Measurements from ENCODE around the gene WBP1L.

The WBP1L gene

GRCh38 chr10:102714621-102715455 lies 28.9 kb upstream of the WBP1L start, which contains the start of gene SFXN2 (continued):
- TF ChIP-seq ZBTB49 (tag by site-specific recombination; IDR thresholded peaks at IDR 0.05; ENCODE audit: low read depth), result no peak
- TF ChIP-seq ZNF704 (tag by site-specific recombination; IDR thresholded peaks at IDR 0.05), result no peak
- TF ChIP-seq ZBTB48 (tag by site-specific recombination; IDR thresholded peaks at IDR 0.05), result peak; percentile 90
- TF ChIP-seq OVOL3 (tag by site-specific recombination; IDR thresholded peaks at IDR 0.05), result peak; percentile 70; the same call in 1 of the 2 replicates
- 0 out of 2 replicates have a peak, but pooled peaks have one; percentile 38 for TF ChIP-seq ZBTB1 (tag by site-specific recombination; IDR thresholded peaks at IDR 0.05)
- TF ChIP-seq ZNF501 (tag by site-specific recombination; IDR thresholded peaks at IDR 0.05), result peak; percentile 90
- TF ChIP-seq ZNF530 (tag by site-specific recombination; IDR thresholded peaks at IDR 0.05; ENCODE audit: low read depth), result no peak
- TF ChIP-seq ZNF146 (tag by site-specific recombination; IDR thresholded peaks at IDR 0.05), result no peak
- TF ChIP-seq ZNF350 (tag by site-specific recombination; IDR thresholded peaks at IDR 0.05), result no peak
- TF ChIP-seq PRDM2 (tag by site-specific recombination; IDR thresholded peaks at IDR 0.05; ENCODE audit: borderline replicate concordance), result no peak
- no peak for TF ChIP-seq ZNF701 (tag by site-specific recombination; IDR thresholded peaks at IDR 0.05)
- TF ChIP-seq PATZ1 (tag by site-specific recombination; IDR thresholded peaks at IDR 0.05), result peak; percentile 66
- TF ChIP-seq PRDM6 (tag by site-specific recombination; IDR thresholded peaks at IDR 0.05), result no peak
- TF ChIP-seq ZNF544 (tag by site-specific recombination; IDR thresholded peaks at IDR 0.05), result no peak
- TF ChIP-seq ELK4 (IDR thresholded peaks at IDR 0.05; ENCODE audit: borderline replicate concordance, low read depth, low read length), result no peak
- no peak for TF ChIP-seq ZNF596 (tag by site-specific recombination; IDR thresholded peaks at IDR 0.05)
- peak; percentile 71 for TF ChIP-seq ZNF335 (tag by site-specific recombination; conservative IDR thresholded peaks at IDR 0.05)
- peak; percentile 69; the same call in 1 of the 2 replicates for TF ChIP-seq ZNF2 (tag by site-specific recombination; IDR thresholded peaks at IDR 0.05)
- TF ChIP-seq ZBTB21 (tag by site-specific recombination; IDR thresholded peaks at IDR 0.05), result 0 out of 2 replicates have a peak, but pooled peaks have one; percentile 33
- no peak for TF ChIP-seq ZNF623 (tag by site-specific recombination; IDR thresholded peaks at IDR 0.05)
- TF ChIP-seq ZNF404 (tag by site-specific recombination; IDR thresholded peaks at IDR 0.05), result no peak
- no peak for TF ChIP-seq ZNF645 (tag by site-specific recombination; IDR thresholded peaks at IDR 0.05)
- TF ChIP-seq ZNF792 (tag by site-specific recombination; IDR thresholded peaks at IDR 0.05), result no peak; the same call in 1 of the 2 replicates
